Measurements from ENCODE around the gene GP1BA.

The GP1BA gene

DNA sequence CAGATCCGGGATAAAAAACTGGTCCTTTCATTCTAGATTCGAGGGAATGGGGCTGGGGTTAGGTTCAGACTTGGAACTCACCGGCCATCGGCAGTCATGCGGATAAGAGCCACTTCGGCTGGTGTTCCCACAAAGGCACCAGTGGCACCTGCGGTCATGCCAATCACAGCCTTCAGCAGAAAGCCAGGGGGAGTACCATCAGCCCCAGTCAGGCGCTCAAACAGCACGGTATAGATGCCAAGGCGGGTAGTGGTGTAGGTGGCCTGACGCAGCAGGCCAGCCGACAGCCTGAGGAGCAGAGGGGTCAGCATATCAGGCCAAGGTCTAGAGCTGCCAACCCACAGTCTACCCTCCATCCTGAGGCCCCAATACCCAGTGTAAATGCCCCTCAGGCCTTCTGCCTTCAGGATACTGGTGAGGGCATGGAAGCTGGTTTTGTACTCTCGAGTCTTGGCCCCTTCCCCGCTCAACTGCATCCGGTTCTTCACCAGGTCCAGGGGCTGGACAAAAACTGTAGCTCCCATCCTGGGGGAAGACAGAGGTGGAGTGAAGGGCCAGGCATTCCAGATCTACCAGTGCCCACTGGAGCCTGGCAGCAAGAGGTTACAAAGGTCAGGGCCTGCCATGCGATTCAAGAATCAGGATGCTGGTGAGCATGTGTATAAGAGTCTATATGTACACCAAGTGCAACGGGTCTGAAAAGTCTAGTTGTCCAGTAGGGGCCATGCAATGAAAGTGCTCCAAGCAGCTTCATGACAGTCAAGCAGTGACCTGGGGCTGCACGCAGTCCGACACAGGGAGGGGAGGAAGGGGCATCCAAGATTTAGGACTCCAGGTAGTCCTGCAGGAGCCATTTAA lies 6.8 kb downstream of the GP1BA start:
- no peak for DNase-seq (ENCODE audit: low read depth in 2 of 2)

DNA sequence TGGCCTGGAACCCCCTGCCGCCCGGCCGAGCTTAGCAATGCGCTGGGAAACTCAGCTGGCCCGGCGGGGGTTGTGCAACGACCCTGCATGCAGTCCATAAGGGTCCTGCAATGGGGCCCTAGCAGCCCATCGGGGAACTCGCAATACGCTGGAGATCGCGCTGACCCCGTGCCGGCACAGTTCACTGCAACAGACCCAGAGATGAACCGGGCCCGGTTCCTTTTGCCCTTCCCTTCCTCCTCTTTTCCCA lies 7.4 kb downstream of the GP1BA start:
- DNase-seq (ENCODE audit: low read depth in 2 of 2) = no peak

DNA sequence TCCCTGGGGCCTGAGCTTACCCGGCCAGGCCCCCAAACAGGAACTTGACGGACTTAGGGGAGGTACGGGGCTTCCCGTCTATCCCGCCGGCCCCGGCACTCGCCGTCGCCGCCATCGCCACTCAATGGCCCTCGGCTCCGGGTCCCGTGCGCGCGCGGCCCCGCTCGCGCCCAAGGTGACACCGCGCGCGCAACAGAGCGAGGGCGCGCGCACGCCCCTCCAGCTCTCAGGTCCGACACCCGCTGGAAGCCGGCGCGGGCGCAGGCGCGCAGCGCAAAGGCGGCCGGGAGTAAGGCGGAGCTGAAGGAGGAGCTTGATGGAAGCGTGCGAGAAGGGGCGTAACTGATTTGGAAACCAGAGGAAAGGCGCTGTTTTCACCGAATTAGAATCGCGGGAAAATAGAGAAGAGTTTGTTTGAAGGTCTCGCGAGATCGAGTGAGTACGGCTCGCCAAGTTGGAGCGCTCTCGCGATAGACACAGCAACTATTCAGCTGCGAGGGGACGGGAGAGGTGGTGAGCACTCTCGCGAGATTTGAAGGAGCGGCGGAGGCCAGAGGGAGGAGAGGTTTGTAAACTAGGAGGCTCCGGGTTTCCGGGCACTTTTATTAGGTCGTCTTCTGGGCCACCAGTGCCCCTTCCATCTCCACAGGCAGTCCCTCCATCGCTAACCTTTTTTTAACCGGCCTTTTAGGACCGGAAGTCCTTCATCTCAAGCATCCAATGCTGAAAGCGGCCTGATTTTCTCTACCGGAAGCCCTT lies 7.9 kb downstream of the GP1BA start, which contains the start of the genes RNF167 and SLC25A11:
TSS of gene RNF167 (plus strand) at position 473 of the 759 bp plus-strand sequence. CDS start 642 bp downstream, outside the sequence.
TSS of gene SLC25A11 (minus strand) at position 251 of the 759 bp plus-strand sequence. CDS start at position 115, 136 bp downstream.
- peak; percentile 100 for DNase-seq (ENCODE audit: low read depth in 2 of 2)

DNA sequence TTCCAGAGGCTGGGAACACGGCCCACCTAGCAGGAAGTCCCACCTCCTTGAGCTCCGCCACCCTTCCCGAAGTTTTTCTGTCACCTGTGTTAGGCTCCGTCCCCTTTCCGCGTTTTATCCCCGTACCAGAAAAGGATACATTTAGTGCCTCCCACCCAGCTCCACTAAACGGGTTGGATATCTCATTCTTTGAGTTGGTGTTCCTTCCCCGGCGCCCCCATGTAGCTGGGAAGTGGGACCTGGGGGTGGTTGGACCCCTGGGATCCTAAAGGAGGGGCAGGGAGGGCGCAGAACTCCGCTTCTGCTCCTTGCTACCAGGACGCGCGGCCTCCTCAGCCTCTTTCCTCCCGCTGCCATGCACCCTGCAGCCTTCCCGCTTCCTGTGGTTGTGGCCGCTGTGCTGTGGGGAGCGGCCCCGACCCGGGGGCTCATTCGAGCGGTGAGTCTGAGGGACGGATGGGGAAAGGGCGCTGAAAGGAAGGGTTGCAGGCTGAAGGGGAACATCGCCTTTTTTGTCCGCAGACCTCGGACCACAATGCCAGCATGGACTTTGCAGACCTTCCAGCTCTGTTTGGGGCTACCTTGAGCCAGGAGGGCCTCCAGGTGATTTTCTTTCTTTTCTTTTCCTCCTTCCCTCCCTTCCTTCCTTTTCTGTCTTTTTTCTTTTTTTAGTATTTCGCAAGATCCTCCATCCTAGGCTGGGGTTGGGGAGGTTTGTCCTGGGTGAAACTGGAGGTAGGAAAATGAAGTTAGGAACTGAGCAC lies 8.7 kb downstream of the GP1BA start:
- no peak for DNase-seq (ENCODE audit: low read depth in 2 of 2)

DNA sequence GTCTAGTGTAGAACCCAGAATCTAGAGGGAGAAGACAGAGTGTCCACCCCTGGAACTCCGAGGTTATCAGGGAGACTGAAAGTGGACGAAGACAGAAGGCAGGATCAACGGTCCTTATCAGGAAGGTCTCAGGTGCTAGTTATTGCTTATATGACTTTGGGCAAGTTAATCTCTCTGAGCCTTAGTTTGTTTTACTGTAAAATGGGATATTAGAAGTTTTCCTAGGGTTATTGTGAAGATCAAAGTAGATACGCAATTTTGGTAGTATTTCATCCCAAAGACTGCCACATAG lies 9.2 kb downstream of the GP1BA start:
- DNase-seq (ENCODE audit: low read depth in 2 of 2) = no peak

DNA sequence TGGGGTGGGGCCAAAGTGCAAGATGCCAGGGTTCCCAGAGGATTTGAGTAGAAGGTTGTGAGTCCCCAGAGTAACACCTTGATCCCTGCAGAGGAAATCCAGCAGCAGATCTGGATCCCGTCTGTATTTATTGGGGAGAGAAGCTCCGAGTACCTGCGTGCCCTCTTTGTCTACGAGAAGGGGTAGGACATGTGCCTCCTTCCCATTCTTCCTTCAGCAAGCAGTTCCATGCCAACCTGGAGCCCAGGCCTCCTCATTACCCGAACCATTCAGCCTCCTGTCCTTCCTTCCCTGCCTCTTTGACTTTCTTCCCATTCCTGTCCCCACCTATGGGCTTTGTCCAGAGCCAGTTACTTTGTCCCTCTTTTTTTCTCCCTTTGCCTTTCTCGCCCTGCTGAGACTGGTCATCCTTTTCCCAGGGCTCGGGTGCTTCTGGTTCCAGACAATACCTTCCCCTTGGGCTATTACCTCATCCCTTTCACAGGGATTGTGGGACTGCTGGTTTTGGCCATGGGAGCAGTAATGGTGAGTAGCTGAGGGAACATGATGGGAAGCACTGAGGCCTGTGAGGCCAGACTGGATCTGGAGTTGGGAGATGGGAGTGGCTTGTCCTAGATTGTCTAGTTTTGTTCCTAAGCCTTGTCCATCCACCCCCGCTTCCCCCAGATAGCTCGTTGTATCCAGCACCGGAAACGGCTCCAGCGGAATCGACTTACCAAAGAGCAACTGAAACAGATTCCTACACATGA lies 10.9 kb downstream of the GP1BA start:
- DNase-seq (ENCODE audit: low read depth in 2 of 2) = no peak

DNA sequence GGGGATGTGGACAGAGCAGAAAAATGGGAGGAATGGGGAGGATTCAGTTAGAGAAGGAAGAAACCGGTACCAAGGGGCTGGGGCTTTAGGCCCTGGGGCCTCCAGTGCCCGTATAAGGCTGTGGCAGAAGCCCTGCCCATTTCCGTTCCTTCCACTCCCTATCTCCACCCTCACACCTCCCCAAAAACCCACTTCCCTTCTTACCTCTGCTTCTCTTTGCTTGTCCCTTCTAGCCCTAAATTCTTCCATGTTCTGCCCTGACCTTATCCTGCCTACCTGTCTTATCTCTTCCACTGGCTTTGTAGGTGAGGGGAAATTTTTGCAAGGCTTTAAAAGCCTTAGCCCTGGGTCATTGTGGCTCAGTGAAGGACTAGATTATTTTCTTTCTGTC lies 12.1 kb downstream of the GP1BA start:
- DNase-seq (ENCODE audit: low read depth in 2 of 2) = no peak

DNA sequence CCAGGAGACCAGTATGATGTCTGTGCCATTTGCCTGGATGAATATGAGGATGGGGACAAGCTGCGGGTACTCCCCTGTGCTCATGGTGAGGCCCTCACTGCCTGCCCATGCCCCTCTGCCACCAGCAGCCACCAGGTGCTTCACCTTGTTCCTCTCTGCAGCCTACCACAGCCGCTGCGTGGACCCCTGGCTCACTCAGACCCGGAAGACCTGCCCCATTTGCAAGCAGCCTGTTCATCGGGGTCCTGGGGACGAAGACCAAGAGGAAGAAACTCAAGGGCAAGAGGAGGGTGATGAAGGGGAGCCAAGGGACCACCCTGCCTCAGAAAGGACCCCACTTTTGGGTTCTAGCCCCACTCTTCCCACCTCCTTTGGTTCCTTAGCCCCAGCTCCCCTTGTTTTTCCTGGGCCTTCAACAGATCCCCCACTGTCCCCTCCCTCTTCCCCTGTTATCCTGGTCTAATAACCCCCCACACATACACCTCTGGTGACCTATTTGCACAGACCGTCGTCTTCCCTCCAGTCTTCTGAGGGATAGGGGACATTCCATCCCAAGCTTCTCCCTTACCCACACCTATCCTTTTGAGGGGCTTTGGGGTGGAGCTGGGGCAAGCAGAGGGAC lies 12.6 kb downstream of the GP1BA start:
- DNase-seq (ENCODE audit: low read depth in 2 of 2) = no peak

DNA sequence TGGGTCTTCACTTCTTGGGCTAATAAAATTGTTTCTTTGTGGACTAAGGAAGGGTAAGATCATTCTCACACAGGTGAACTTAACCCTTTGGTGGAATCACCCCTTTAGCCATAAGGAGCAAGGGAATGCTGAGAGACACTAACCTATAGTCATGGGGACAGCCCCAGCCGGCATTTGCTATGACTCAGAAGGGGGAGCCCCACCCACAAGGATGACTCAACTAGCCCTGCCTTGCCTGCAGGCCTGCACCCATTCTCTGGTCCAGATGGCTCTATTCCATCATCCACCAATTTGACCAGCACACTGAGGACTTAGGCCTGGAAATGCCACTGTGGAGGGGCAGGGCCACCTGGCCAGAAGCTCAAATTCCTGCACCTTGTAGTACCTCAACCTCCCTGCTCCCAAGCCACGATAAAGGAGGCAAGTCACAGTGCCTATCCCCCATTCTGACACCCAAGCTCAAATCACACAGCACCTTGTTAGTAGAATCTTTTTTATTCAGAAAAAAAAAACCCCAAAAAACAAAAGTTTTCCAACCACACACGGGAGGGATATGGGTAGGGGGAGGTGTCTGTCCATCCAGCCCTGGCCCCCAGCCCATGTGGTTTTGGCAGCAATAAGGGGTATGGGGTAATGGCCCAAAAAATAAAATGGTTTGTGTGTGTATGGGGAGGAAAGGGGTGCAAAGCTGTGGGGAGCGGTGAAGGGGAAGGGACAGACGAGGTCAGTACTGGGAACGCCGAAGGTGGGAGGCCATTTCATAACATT lies 13.3 kb downstream of the GP1BA start:
- DNase-seq (ENCODE audit: low read depth in 2 of 2) = peak; percentile 63 to 65

DNA sequence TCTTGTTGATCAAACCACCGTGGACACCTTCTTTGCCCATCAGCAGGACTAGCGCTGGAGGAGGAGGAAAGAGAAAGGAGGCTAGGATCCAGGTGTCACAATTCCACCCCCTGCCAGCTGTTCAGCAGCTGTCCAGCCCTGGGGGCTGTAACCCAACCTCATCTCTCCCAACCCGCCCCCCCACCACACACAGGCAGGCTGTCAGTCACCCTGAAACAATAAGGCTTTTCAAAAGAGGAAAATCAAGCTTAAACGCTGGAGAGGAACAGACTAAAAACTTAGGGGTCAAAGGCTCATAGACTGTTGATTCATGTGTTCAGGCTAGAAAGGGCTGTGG lies 13.8 kb downstream of the GP1BA start:
- DNase-seq (ENCODE audit: low read depth in 2 of 2) = no peak

DNA sequence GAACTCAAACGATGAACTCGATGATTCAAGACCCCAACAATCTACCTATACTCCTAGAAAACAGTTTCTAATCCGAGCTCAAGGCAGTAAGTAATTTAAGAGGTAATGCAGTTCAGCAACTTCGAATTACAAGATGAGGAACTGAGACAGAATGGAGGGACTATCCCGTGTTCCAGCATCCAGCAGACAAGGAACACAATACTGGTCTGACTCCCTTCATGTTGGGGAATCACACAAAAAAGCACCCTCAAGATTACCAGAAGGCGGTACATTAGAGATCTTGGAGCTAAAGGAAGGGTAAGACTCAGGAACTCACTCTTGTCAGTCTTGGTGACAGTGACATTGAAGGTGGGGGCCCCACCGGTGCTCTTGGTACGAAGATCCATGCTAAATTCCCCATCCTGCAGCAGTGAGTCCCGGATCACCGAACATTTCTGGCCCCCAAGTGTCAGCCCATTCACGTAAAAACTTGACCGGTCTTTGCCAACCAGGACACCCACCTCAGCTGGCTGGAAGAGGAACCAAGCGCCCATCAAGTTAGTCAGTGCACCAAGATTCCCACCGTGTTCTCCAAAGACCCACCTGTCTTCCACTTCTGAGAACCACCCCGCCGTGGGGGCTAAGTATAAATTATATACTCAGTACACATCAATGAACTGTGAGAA lies 14.4 kb downstream of the GP1BA start:
- DNase-seq (ENCODE audit: low read depth in 2 of 2) = no peak

DNA sequence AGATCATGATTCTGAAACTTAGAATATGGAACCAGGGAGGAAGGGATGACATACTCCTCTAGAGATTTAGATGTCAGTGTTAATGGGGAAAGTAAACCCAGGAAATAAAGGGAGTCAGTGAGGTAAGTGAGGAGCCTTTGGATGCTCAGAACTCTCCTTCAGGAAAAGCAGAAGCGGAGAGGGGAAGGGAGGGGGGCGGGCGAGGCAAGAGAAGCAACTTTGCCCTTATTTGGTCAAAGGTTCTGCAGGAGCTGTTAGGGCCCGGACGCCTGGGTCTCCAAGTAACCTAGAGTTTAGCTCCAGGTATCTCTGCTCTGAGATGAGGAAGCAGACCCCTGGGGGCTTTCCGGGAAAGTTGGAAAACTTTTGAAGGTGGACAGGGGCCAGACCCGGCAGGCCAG lies 14.9 kb downstream of the GP1BA start:
- no peak for DNase-seq (ENCODE audit: low read depth in 2 of 2)

DNA sequence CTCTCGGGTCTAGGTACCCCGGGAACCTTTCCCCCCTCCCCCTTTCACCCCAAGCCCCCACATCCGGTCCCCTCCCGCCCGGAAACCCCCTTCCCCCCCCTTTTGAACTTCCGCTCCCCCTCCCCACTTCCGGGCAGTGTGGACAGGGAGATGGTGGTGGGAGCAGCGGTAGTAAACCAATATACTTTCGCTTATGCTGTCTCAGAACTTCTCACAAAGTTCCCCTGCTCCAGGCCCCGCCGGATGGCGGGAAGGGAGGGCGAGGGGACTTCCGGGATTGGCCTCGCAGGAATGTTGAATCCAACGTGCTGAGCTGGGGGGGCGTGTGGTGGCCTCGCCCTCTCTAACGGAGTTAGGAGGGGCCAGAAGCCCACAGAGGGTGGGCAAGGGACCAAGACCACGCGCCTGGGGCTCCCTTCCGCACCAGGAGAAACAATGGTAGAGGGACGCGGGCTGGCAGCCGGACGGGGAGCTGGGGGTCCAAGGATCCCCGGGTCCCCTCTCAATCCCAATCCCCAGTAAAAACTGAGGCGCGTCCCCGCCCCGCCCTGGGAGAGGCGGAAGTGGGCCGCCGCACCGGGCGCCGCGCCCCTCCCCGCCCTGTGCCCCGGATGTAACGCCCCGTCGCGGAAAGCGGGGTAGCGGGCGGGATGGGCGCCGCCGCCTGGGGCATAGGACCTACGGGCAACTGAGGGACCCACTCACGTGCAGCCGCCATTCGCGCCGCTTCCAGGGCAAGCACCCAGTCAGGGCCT lies 15.5 kb downstream of the GP1BA start:
- DNase-seq (ENCODE audit: low read depth in 2 of 2) = peak in 1 of 2 experiments; percentile 28

DNA sequence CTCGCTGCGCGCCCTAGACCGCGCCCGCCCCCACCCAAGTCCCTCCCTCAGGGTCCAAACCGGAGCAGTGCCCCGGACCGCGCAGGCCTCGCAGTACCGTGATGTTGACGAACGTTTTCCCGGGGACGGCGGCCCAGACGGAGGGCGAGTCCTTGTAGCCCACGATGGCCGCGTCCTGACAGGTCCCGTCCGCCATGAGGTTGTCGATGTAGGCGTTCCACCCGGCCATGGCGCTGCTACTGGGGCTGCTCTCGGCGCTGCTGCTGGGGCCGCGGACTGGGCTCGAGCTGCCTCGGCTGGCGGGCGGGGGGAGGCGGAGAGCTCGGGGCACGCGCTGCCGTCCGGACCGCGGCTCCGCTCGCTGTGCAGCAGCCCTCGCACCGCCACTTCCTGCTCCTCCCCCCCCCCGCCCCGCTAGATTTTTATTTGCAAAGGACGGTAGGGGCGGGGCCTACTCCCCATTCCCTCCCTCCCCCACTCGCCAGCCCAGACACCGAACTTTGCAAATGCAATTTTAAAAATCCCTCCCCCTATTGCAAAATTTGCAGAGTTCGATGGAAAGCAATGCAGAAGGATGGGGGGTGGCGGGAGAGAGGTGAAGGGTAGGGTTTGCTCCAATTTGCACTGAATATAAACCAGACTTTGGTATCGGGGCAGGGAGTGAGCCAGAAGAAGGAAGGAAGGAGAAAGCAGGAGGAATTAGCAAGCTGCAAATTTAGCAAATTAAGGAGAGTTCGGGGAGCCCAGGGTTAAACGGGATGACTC lies 16.3 kb downstream of the GP1BA start, which contains the start of gene PFN1:
TSS of gene PFN1 (minus strand) at position 365 of the 765 bp plus-strand sequence. CDS start at position 229, 136 bp downstream.
- peak; percentile 92 for DNase-seq (ENCODE audit: low read depth in 2 of 2)

DNA sequence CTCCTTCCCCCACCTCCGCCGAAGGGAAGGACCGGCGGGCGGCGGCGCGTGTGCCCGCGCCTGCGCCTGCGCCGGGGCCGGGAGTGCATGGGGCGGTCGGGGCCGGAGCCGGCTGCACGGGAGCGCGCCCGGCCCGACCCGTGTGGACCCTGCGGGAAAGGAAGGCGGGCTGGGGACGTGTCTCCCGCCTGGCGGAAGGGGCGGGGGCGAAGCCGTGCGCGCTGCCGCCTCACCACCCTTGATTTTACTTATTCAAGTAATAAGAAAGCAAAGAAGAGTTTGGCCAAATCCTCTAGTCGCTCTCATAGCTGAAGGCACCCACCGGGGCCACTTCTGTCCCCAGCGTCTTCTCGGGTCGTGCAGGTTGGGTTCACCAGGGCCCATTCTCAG lies 16.8 kb downstream of the GP1BA start:
- peak; percentile 80 to 82 for DNase-seq (ENCODE audit: low read depth in 2 of 2)

DNA sequence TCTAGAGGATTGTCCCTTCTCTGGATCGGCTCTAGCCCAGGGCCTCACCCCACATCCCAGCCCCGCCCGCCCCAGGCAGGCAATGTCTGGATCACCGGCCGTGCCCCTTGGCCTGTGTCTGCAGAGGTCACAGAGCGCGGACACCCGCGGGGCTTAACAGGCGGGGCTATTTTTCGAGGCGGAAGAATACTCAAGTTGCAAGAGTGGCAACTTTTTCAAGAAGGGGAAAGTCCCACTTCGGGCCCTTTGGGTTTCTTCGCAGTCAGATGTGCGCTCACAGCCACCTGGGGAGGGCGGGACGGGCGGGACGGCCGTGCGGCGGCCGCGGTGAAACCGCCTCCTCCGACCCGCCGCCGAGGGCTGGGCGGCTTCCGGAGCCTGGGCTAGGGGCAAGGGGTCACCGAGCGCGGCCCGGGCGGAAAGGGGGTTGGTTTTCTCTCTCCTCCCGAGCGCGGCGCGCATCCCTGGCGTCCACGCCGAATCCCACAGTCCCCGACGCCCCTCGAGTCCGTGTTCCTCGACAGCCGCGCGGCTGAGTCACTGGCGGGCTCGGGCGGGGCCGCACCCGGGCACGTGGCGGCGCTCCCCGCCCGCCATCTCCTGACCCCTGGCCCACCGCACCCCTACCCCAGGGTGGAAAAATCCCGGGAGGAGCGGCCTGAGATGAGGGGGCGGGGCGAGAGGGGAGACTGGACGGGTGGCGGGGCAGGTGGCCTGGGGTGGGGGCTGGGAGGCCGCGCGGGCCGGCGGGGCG lies 17.4 kb downstream of the GP1BA start:
- peak in 1 of 2 experiments; percentile 24 for DNase-seq (ENCODE audit: low read depth in 2 of 2)

DNA sequence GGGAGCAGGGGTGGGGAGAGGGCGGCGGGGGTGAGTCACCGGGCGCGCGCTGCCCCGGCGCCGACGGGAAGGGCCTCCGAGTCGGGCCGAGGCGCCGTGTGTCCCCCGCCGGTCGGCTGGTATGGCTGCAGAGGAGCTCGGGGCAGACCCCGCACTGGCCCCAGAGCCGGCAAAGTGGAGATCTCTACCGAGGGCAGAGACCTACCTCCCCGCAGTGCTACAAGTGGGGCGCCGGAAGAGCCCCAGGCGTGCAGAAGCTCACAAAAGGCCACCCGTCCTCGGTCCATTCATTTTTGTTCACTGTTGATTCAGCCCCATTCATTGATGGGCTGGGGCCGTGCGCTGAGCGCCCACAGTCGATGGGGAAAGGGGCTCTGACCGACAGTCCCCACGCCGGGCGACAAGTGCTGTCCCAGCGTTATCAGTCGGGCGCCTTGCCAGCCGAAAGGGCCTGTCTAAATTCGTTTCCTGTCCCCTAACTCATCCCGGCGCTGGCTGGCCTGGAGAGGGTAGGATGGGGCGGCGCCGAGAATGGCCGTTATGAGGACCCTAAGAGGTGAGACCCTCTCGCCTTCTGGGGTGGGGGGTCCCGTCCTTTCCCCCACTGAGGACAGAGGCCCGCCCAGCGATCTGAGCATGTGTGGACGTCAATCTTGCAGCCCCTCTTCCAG lies 18.1 kb downstream of the GP1BA start:
- no peak for DNase-seq (ENCODE audit: low read depth in 2 of 2)

Data from fibroblast of skin of left quadriceps (primary cell).